HG02852 (cell line): ENCODE results near the gene LRRK1.

Experiments used
- ATAC-seq: cut with Tn5 transposase; IDR thresholded peaks from one replicate; pipeline ENCODE4 v1.9.1; 2021; ENCODE audit warnings: mild to moderate bottlenecking, moderate library complexity; ENCODE audit not compliant: unreplicated experiment

Gene LRRK1

GRCh38 chr15:101107625-101108460 is 188.7 kb downstream of the LRRK1 start:
- ATAC-seq = no peak

GRCh38 chr15:101108461-101108775 is 189.3 kb downstream of the LRRK1 start:
- no peak for ATAC-seq

- ATAC-seq = no peak
Observed at GRCh38 chr15:101108791-101109190, 189.6 kb downstream of the LRRK1 start.

- no peak for ATAC-seq
Observed at GRCh38 chr15:101110681-101111569, 191.8 kb downstream of the LRRK1 start.

- no peak for ATAC-seq
Observed at GRCh38 chr15:101111570-101112262, 192.6 kb downstream of the LRRK1 start.

- ATAC-seq = no peak
Observed at GRCh38 chr15:101112336-101113113, 193.4 kb downstream of the LRRK1 start.

GRCh38 chr15:101113114-101114005 is 194.2 kb downstream of the LRRK1 start:
- ATAC-seq = no peak

- no peak for ATAC-seq
Observed at GRCh38 chr15:101114166-101114565, 195.0 kb downstream of the LRRK1 start.

GRCh38 chr15:101114610-101115009 is 195.5 kb downstream of the LRRK1 start:
- no peak for ATAC-seq

- no peak for ATAC-seq
Observed at GRCh38 chr15:101115393-101115785, 196.2 kb downstream of the LRRK1 start.

- ATAC-seq = no peak
Observed at GRCh38 chr15:101115786-101116680, 196.9 kb downstream of the LRRK1 start.

GRCh38 chr15:101116681-101116976 is 197.5 kb downstream of the LRRK1 start:
- ATAC-seq = no peak

GRCh38 chr15:101118116-101118515 is 199.0 kb downstream of the LRRK1 start:
- no peak for ATAC-seq

- ATAC-seq = no peak
Observed at GRCh38 chr15:101118615-101119014, 199.5 kb downstream of the LRRK1 start.

- ATAC-seq = no peak
Observed at GRCh38 chr15:101119181-101119580, 200.0 kb downstream of the LRRK1 start.
